Stimulated activated CD8-positive, alpha-beta memory T cell treated with anti-CD3 and anti-CD28 coated beads, Interleukin-15, amount 100 ng/mL, for 1 hour (primary cell): ENCODE results near the gene TMEM80.
"Not testable (repeated sequence)": the region's sequence is repeated elsewhere in the genome, so short reads cannot be mapped to it uniquely, and the experiment has no call there.

Source experiments
- DNase-seq: peaks from one replicate; pipeline ENCODE4 v3.0.0-alpha.2; 2020; ENCODE audit warnings: low read depth

TMEM80 gene

GRCh38 chr11:679271-680207 lies 16.1 kb upstream of the TMEM80 start:
- DNase-seq, result no peak

GRCh38 chr11:680476-680875 lies 15.1 kb upstream of the TMEM80 start:
- no peak for DNase-seq

- DNase-seq, result no peak
These were observed 14.6 kb upstream of the TMEM80 start for GRCh38 chr11:680970-681369.

- DNase-seq, result no peak
These were observed 9.0 kb upstream of the TMEM80 start for GRCh38 chr11:686451-687243.

- no peak for DNase-seq
These were observed 7.9 kb upstream of the TMEM80 start for GRCh38 chr11:687751-688150.

- no peak for DNase-seq
These were observed 6.9 kb upstream of the TMEM80 start for GRCh38 chr11:688681-689080.

- DNase-seq, result no peak
These were observed 6.0 kb upstream of the TMEM80 start for GRCh38 chr11:689625-690024.

GRCh38 chr11:690244-690643 lies 5.4 kb upstream of the TMEM80 start:
- not testable (repeated sequence) for DNase-seq

GRCh38 chr11:690738-691633 lies 4.6 kb upstream of the TMEM80 start:
- DNase-seq, result no peak

GRCh38 chr11:691710-692590 lies 3.7 kb upstream of the TMEM80 start:
- no peak for DNase-seq

GRCh38 chr11:692824-693414 lies 2.7 kb upstream of the TMEM80 start:
- no peak for DNase-seq

- DNase-seq, result no peak
These were observed 2.2 kb upstream of the TMEM80 start for GRCh38 chr11:693415-693831.

GRCh38 chr11:693887-694562 lies 1.6 kb upstream of the TMEM80 start:
- DNase-seq, result no peak

GRCh38 chr11:694563-695287 lies 891 bp upstream of the TMEM80 start, which contains the start of gene DEAF1:
Gene DEAF1 (minus strand): TSS chr11:695222. CDS start chr11:695047, 175 bp downstream.
- DNase-seq, result peak; percentile 97

GRCh38 chr11:695288-695537 lies 403 bp upstream of the TMEM80 start:
- no peak for DNase-seq

- DNase-seq, result no peak
These were observed 1.4 kb downstream of the TMEM80 start for GRCh38 chr11:696955-697491.

GRCh38 chr11:697811-698311 lies 2.2 kb downstream of the TMEM80 start:
- no peak for DNase-seq

GRCh38 chr11:698493-699115 lies 3.0 kb downstream of the TMEM80 start:
- DNase-seq, result no peak

- no peak for DNase-seq
These were observed 3.5 kb downstream of the TMEM80 start for GRCh38 chr11:699116-699508.
